HG03135 (cell line): ENCODE results near the gene PARP12.
"Not testable (repeated sequence)": the region's sequence is repeated elsewhere in the genome, so short reads cannot be mapped to it uniquely, and the experiment has no call there.

Experiments used
- ATAC-seq: cut with Tn5 transposase; IDR thresholded peaks from one replicate; pipeline ENCODE4 v1.9.1; 2021; ENCODE audit warnings: mild to moderate bottlenecking, moderate library complexity; ENCODE audit not compliant: unreplicated experiment

The PARP12 gene

GRCh38 chr7:140062528-140063299 is at the start of gene PARP12:
Gene PARP12, minus strand, starts transcription at chr7:140062951. Its CDS starts 104 bp downstream, at chr7:140062847.
- peak; percentile 94 for ATAC-seq

- ATAC-seq: not testable (repeated sequence)
These were observed 46.0 kb upstream of the PARP12 start for GRCh38 chr7:140108777-140109176.

GRCh38 chr7:140096459-140096858 is 33.7 kb upstream of the PARP12 start:
- ATAC-seq: no peak

- ATAC-seq: no peak
These were observed 30.6 kb upstream of the PARP12 start for GRCh38 chr7:140093375-140093774.

GRCh38 chr7:140085447-140085846 is 22.7 kb upstream of the PARP12 start:
- ATAC-seq: no peak

- peak; percentile 85 for ATAC-seq
These were observed 22.2 kb upstream of the PARP12 start for GRCh38 chr7:140084972-140085371.

- ATAC-seq: no peak
These were observed 21.4 kb upstream of the PARP12 start for GRCh38 chr7:140084142-140084655.

GRCh38 chr7:140082770-140083169 is 20.0 kb upstream of the PARP12 start:
- ATAC-seq: no peak

- ATAC-seq: no peak
These were observed 19.1 kb upstream of the PARP12 start for GRCh38 chr7:140081774-140082425.

GRCh38 chr7:140080919-140081318 is 18.2 kb upstream of the PARP12 start:
- no peak for ATAC-seq

- no peak for ATAC-seq
These were observed 16.4 kb upstream of the PARP12 start for GRCh38 chr7:140079121-140079536.

GRCh38 chr7:140078392-140078791 is 15.6 kb upstream of the PARP12 start:
- ATAC-seq: no peak

GRCh38 chr7:140074780-140075179 is 12.0 kb upstream of the PARP12 start:
- ATAC-seq: no peak

- no peak for ATAC-seq
These were observed 7.8 kb upstream of the PARP12 start for GRCh38 chr7:140070546-140070945.

GRCh38 chr7:140069298-140069949 is 6.7 kb upstream of the PARP12 start:
- no peak for ATAC-seq

GRCh38 chr7:140068033-140068432 is 5.3 kb upstream of the PARP12 start:
- ATAC-seq: no peak

GRCh38 chr7:140067052-140067451 is 4.3 kb upstream of the PARP12 start:
- no peak for ATAC-seq

- peak; percentile 32 for ATAC-seq
These were observed 628 bp downstream of the PARP12 start for GRCh38 chr7:140062118-140062527.

- ATAC-seq: no peak
These were observed 1.2 kb downstream of the PARP12 start for GRCh38 chr7:140061607-140061930.

GRCh38 chr7:140060788-140061606 is 1.8 kb downstream of the PARP12 start:
- no peak for ATAC-seq

GRCh38 chr7:140060243-140060630 is 2.5 kb downstream of the PARP12 start:
- no peak for ATAC-seq
